Ascending aorta (tissue), 2 donors: ENCODE results near the gene KRTAP5-5. TPM values are rescaled to one million over a fixed set of nuclear protein-coding genes. Genes with fewer than 3 reads are reported as not detected.

Source experiments
- DNase-seq, 2 donors: peaks; one replicate each; pipeline ENCODE4 v3.0.0-alpha.2; 2019; ENCODE audit warnings: low spot score in 2 of 2
- H3K27ac ChIP-seq, 2 donors: fragments of 200-600 bp; sonication (generic); one replicate each; pipeline ENCODE4 v1.5.1; 2016 to 2017; ENCODE audit warnings: mild to moderate bottlenecking in 1 of 2
- H3K27me3 ChIP-seq: fragments of 200-600 bp; sonication (generic); one replicate; pipeline ENCODE4 v1.5.1; 2017
- H3K36me3 ChIP-seq, 2 donors: fragments of 200-600 bp; sonication (generic); one replicate each; pipeline ENCODE4 v1.5.1; 2016
- H3K4me1 ChIP-seq, 2 donors: fragments of 200-600 bp; sonication (generic); one replicate each; pipeline ENCODE4 v1.5.1; 2016 to 2017; ENCODE audit warnings: mild to moderate bottlenecking in 1 of 2
- H3K4me3 ChIP-seq, 2 donors: fragments of 200-600 bp; sonication (generic); one replicate each; pipeline ENCODE4 v1.5.1; 2016 to 2017; ENCODE audit warnings: mild to moderate bottlenecking in 1 of 2
- H3K9me3 ChIP-seq, 2 donors: fragments of 200-600 bp; sonication (generic); one replicate each; pipeline ENCODE4 v1.5.1; 2016
- intact Hi-C: fragments of 100-400 bp; cut with DNase I; formaldehyde crosslinking; loops from one replicate; pipeline ENCODE4 v1.15.1; 2023
- total RNA-seq: library from RNA; depleted of rRNA; stranded (reverse); fragments of >200 nt; gene quantifications from one replicate; pipeline ENCODE4 v1.1.0, GENCODE V29; 2016
- TF ChIP-seq, protein P1 (sequence below), 3 experiments: fragments of 200-600 bp in 2 of 3; fragments of 450-650 bp in 1 of 3; sonication (generic) in 2 of 3; IDR thresholded peaks; one replicate each; pipeline ENCODE4 v1.5.1; 2016 to 2019; ENCODE audit warnings: antibody characterized with exemption in 3 of 3, mild to moderate bottlenecking in 1 of 3, moderate library complexity in 1 of 3

Gene KRTAP5-5
- total RNA-seq, 1 donor from 2014 or later = not detected

GRCh38 chr11:1639666-1640065, 10.1 kb downstream of the KRTAP5-5 start:
- H3K4me3 ChIP-seq = no peak overlapping the region
- no peaks in the 10 kb centered on the region for H3K9me3 ChIP-seq
- H3K4me1 ChIP-seq = no peaks in the 10 kb centered on the region
- H3K36me3 ChIP-seq = no peaks in the 10 kb centered on the region
- intact Hi-C loops = no loop called here
- peak in 1 of 2 donors; percentile 34 for DNase-seq
- no peaks in the 10 kb centered on the region for H3K27me3 ChIP-seq
- TF ChIP-seq, protein P1, sequence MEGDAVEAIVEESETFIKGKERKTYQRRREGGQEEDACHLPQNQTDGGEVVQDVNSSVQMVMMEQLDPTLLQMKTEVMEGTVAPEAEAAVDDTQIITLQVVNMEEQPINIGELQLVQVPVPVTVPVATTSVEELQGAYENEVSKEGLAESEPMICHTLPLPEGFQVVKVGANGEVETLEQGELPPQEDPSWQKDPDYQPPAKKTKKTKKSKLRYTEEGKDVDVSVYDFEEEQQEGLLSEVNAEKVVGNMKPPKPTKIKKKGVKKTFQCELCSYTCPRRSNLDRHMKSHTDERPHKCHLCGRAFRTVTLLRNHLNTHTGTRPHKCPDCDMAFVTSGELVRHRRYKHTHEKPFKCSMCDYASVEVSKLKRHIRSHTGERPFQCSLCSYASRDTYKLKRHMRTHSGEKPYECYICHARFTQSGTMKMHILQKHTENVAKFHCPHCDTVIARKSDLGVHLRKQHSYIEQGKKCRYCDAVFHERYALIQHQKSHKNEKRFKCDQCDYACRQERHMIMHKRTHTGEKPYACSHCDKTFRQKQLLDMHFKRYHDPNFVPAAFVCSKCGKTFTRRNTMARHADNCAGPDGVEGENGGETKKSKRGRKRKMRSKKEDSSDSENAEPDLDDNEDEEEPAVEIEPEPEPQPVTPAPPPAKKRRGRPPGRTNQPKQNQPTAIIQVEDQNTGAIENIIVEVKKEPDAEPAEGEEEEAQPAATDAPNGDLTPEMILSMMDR (IDR thresholded peaks at IDR 0.05) = no peak
- no peak overlapping the region for H3K27ac ChIP-seq

DNA sequence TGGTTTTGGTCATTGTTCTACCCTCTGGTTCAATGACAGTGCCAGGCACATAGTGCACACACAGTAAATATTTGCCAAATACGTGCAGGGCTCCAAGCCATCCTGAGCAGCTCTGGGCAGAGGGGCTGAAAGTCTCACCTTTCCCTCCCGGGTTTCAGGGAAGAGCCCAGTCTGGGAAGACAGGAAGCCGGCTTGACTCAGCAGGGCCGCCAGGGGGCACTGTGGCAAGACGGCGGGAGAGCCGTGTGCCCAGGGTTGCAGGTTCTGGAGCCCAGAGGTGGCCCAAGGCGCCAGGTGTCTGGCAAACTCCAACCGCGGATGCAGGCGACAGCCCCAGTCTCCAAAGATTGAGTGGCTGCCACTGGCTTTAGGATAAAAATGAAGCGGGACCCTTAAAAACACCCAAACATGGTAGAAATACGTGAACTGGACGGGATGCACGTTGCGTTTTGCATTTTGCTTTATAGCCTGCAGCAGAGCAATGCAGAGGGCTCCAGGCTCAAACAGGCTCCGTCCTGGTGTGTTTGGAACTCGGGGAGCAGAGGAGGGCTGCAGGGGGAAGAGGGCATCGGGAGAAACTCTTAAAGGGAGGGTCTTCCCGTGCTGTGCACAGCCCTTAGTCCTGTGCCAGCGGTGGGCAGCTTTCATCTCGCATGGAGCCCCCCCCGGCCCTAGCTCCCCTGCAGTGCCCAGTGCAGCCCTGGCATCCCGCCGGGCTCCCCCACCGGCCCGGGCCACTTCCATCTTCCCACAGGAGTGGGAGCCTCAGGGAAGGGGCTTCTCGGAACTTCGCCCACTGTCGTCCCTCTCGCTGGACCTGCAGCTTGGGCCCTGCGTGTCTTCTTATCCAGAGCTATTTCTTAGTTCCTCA, 10.7 kb downstream of the KRTAP5-5 start:
- DNase-seq = peak in 1 of 2 donors; percentile 34
- no peak overlapping the region for H3K27ac ChIP-seq
- intact Hi-C loops = no loop called here
- H3K36me3 ChIP-seq = no peaks in the 10 kb centered on the region
- H3K27me3 ChIP-seq = no peaks in the 10 kb centered on the region
- H3K4me3 ChIP-seq = no peak overlapping the region
- no peaks in the 10 kb centered on the region for H3K9me3 ChIP-seq
- TF ChIP-seq, protein P1 (IDR thresholded peaks at IDR 0.05) = peak; percentile 29 to 76 (median 73)
- no peaks in the 10 kb centered on the region for H3K4me1 ChIP-seq

GRCh38 chr11:1641096-1641495, 11.5 kb downstream of the KRTAP5-5 start:
- DNase-seq = peak in 1 of 2 donors; percentile 52
- H3K27me3 ChIP-seq = no peaks in the 10 kb centered on the region

GRCh38 chr11:1642288-1643145, 12.9 kb downstream of the KRTAP5-5 start:
- Histone ChIP-seq H3K4me3 (no peak overlapping the region), H3K4me1 (no peaks in the 10 kb centered on the region), H3K36me3 (no peaks in the 10 kb centered on the region), H3K27me3 (no peaks in the 10 kb centered on the region), H3K27ac (no peak overlapping the region), H3K9me3 (no peaks in the 10 kb centered on the region)
- TF ChIP-seq, protein P1 (IDR thresholded peaks at IDR 0.05) = no peak
- peak in 1 of 2 donors; percentile 50 for DNase-seq
- intact Hi-C loops = no loop called here

More at GRCh38 chr11:1641096-1641495, 11.5 kb downstream of the KRTAP5-5 start:
- Histone ChIP-seq H3K4me1 (no peaks in the 10 kb centered on the region), H3K4me3 (no peak overlapping the region), H3K9me3 (no peaks in the 10 kb centered on the region), H3K27ac (no peak overlapping the region), H3K36me3 (no peaks in the 10 kb centered on the region)
- intact Hi-C loops = no loop called here
- TF ChIP-seq, protein P1 (IDR thresholded peaks at IDR 0.05) = no peak

GRCh38 chr11:1643146-1643690, 13.6 kb downstream of the KRTAP5-5 start:
- H3K9me3 ChIP-seq = no peaks in the 10 kb centered on the region
- DNase-seq = peak in 1 of 2 donors; percentile 30
- H3K4me1 ChIP-seq = no peaks in the 10 kb centered on the region
- no peaks in the 10 kb centered on the region for H3K36me3 ChIP-seq
- H3K27ac ChIP-seq = no peak overlapping the region
- H3K4me3 ChIP-seq = no peak overlapping the region
- H3K27me3 ChIP-seq = no peaks in the 10 kb centered on the region
- TF ChIP-seq, protein P1 (IDR thresholded peaks at IDR 0.05) = no peak
- intact Hi-C loops = no loop called here
